Astrocyte of the spinal cord (primary cell): Measurements from ENCODE around the gene CPEB3.
"Not testable (repeated sequence)": the region's sequence is repeated elsewhere in the genome, so short reads cannot be mapped to it uniquely, and the experiment has no call there.

Experiments used
- DNase-seq: peaks from one replicate; pipeline ENCODE4 v3.0.0; 2011; ENCODE audit warnings: low read depth, low spot score
- H3K4me3 ChIP-seq: 2 replicates; pipeline ENCODE4 v1.5.1; 2011; ENCODE audit warnings: low read depth, mild to moderate bottlenecking, low read length, moderate library complexity
- in situ Hi-C: cut with HindIII; loops from 2 replicates; pipeline ENCODE4 v1.10.0; 2017; ENCODE audit warnings: low sequenced_read_pairs
- TF ChIP-seq, protein P1 (sequence below): IDR thresholded peaks from 2 replicates; pipeline ENCODE4 v1.5.1; 2012; ENCODE audit warnings: low read depth, mild to moderate bottlenecking, low read length, inconsistent platforms

The CPEB3 gene

GRCh38 chr10:92142949-92143348 lies 147.9 kb downstream of the CPEB3 start:
- TF ChIP-seq, protein P1, sequence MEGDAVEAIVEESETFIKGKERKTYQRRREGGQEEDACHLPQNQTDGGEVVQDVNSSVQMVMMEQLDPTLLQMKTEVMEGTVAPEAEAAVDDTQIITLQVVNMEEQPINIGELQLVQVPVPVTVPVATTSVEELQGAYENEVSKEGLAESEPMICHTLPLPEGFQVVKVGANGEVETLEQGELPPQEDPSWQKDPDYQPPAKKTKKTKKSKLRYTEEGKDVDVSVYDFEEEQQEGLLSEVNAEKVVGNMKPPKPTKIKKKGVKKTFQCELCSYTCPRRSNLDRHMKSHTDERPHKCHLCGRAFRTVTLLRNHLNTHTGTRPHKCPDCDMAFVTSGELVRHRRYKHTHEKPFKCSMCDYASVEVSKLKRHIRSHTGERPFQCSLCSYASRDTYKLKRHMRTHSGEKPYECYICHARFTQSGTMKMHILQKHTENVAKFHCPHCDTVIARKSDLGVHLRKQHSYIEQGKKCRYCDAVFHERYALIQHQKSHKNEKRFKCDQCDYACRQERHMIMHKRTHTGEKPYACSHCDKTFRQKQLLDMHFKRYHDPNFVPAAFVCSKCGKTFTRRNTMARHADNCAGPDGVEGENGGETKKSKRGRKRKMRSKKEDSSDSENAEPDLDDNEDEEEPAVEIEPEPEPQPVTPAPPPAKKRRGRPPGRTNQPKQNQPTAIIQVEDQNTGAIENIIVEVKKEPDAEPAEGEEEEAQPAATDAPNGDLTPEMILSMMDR = no peak
- DNase-seq = no peak
- no peak overlapping the region for H3K4me3 ChIP-seq
- in situ Hi-C loops = no loop called here

DNA sequence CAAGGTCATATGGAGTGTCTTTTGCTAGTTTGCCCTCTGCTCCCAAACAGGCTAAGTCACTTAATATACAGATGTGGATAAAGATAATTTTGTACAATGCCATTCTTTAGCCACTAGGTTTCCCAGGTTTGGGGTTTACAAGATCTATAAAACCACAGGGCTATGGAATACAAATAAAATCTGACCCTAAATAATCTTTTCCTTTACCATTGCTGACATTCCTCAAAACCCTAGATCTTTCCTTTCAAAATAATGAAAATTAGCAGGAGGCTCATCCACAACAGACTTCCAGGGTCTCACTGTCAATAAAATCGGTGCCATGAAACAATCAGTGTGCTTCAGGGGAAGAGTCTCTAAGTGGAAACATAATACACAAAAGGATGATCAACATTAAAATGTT lies 148.4 kb downstream of the CPEB3 start:
- in situ Hi-C loops = no loop called here
- DNase-seq = no peak
- TF ChIP-seq, protein P1 = peak; percentile 1
- no peak overlapping the region for H3K4me3 ChIP-seq

GRCh38 chr10:92141147-92141546 lies 149.7 kb downstream of the CPEB3 start:
- in situ Hi-C loops, H3K4me3 ChIP-seq, DNase-seq: not testable (repeated sequence)

DNA sequence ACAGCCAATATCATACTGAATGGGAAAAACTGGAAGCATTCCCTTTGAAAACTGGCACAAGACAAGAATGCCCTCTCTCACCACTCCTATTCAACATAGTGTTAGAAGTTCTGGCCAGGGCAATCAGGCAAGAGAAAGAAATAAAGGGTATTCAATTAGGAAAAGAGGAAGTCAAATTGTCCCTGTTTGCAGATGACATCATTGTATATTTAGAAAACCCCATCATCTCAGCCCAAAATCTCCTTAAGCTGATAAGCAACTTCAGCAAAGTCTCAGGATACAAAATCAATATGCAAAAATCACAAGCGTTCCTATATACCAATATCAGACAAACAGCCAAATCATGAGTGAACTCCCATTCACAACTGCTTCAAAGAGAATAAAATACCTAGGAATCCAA lies 156.8 kb downstream of the CPEB3 start:
- DNase-seq, H3K4me3 ChIP-seq, in situ Hi-C loops: not testable (repeated sequence)

DNA sequence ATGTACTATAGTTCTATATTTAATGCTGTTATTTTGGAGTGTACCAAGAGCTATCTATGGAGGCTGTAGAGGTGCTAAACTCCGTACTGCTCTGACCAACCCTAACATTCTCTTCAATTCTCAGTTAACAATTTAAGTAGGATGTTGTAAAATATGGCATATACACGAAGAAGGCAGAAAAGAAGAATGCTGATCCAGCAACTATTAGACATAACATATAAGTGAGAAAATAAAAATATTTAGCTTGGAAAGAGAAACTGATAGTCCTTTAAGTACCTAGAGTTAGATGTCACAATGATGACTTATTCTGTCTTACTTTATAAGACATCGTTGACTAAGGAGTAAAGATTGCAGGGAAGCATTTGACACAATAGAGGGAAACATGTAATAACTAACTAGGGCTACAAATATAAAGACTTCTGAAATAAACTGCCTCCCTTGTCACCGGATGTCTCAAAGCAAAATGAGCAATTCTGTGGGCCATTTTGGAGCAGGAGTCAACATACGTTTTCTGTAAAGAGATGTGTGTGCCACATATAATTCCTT lies 159.5 kb downstream of the CPEB3 start:
- TF ChIP-seq, protein P1 = no peak
- DNase-seq = no peak
- in situ Hi-C loops = no loop called here
- no peak overlapping the region for H3K4me3 ChIP-seq

DNA sequence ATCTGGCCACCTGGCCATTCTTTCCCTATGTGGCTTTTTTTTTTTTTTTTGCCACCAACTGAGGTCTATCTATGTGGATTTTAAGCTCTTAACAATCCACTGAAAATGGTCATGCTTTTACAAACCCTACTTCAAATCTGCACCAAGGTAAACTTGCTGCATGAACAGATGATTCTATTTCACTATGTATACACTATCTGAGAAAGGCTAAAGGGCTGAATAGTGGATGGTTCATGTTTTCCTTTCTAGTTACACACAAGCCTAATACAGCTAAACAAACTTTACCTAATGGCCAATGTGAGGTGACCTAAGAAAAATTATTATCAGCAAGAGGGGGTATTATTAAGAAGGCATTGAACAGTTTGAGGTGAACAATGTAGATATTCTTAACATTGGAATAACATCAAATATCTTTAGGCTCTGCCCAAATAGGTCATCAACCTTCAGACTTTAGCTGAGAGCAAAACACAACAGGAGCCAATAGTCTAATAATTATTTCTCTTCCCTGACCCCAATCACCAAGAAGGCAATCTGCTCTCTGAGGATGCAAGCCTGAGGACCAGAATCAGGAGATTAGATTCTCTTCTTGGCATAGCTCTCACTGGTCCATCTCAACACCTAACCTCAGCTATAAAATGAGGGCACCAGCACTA lies 160.1 kb downstream of the CPEB3 start:
- TF ChIP-seq, protein P1 = no peak
- DNase-seq = no peak
- in situ Hi-C loops = no loop called here
- H3K4me3 ChIP-seq = no peak overlapping the region

- in situ Hi-C loops = no loop called here
- DNase-seq = peak; percentile 41
- TF ChIP-seq, protein P1 = no peak
These were observed 164.7 kb downstream of the CPEB3 start for GRCh38 chr10:92126100-92126650.

DNA sequence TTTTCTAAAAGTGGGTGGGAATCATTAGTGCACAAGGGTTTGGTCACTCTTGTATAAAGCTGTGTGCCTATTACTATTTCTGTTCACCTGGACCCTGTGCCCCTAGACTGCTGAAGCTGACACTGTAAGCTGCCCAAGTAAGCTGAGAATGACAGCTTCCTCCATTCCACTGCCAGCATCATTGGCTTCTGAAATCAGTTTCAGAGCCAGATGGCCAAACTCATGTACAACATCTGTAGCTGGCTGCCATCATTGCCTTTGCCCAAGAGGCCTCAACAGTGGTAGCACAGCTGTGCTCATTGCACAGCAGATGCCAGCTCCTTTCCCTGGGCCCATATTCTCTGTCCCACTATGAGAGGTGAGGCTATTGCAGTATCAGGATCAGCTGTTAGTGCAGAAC lies 165.7 kb downstream of the CPEB3 start:
- in situ Hi-C loops = no loop called here

More at GRCh38 chr10:92126100-92126650, 164.7 kb downstream of the CPEB3 start:
- no peak overlapping the region for H3K4me3 ChIP-seq

More for the DNA sequence above, 165.7 kb downstream of the CPEB3 start:
- TF ChIP-seq, protein P1 = no peak
- no peak overlapping the region for H3K4me3 ChIP-seq
- no peak for DNase-seq
